H1 (cell line): ENCODE data around the gene CBX2. TPM values are rescaled to one million over a fixed set of nuclear protein-coding genes. Genes with fewer than 3 reads are reported as not detected.

Source experiments
- BRCA1 ChIP-seq: IDR thresholded peaks from 2 replicates; pipeline ENCODE4 v1.6.1; 2012; ENCODE audit warnings: low read depth, low read length, improper control_type of control experiment
- SRF ChIP-seq: IDR thresholded peaks from 2 replicates; pipeline ENCODE4 v1.6.1; 2011; ENCODE audit warnings: mild to moderate bottlenecking, low read depth, low read length, moderate library complexity
- polyA plus RNA-seq, 7 experiments: library from polyadenylated mRNA; depleted of rRNA in 3 of 7; stranded (reverse) in 5 of 7; unstranded in 2 of 7; fragments of >200 nt in 5 of 7; fragments of 200-250 nt in 2 of 7; gene quantifications; 1 replicate in 5 of 7; 2 replicates in 1 of 7; 4 replicates in 1 of 7; pipeline versions ENCODE4 v1.2.1 to v1.2.3, GENCODE V29; 2011 to 2013; ENCODE audit warnings: missing spikeins in 2 of 7, mixed read lengths in 2 of 7
- total RNA-seq: library from RNA; stranded (reverse); fragmentation: NEBNext Ultra II Directional; extraction: Animal tissue kit (Norgen Biotek cat#: 25700); gene quantifications from 2 replicates; pipeline ENCODE4 v1.2.1, GENCODE V29; 2021

The CBX2 gene
- total and polyA plus RNA-seq, 2 of the 8 experiments (the other 6 are each of a cell fraction or from before 2014, with no cell fraction given) = 64.3 to 83.9 TPM

DNA sequence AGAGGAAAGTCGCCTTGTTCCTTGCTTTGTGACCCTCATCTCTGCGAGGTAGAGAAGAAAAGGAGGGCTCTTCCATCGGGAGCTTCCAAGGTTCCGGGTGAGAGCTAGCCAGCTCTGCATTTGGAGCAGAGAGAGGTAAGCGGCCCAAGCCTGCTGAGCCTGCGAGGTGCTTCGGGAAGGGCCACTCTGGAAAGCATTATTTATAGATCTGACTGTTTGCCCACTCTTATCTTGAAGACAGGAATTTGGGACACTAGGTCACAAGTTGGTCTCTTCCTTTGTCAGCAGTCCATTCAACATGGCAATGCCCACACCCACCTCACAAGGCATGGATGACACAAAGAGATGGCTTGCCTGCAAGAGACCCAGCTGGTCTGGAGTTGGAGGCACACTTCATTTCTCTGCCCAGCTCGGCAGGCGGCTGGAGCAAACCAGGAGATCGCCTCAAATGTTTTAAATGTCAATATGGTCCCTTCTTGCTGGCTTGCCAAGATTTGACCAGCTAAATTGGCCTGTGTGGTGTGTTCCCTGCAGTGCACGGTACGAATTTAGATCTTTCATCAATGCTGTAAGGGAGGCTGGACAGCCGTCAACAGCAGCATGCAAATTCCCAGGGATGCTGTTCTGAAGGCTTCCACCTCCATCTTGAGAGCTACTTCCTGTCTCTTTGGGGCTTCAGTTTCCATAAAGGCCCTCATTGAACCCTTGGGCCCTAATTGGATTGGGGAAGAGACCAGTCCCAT lies 41.8 kb downstream of the CBX2 start (continued):
- TF ChIP-seq BRCA1 (no peak), SRF (no peak)
- TF ChIP-seq, all 59 proteins: peak for 0
